ENCODE results near the gene WDHD1.
A peak's percentile ranks its signal among the peaks of the same experiment; 100 is the strongest.

The WDHD1 gene

GRCh38 chr14:55051423-55052268 is 24.7 kb upstream of the WDHD1 start, which contains the start of gene MAPK1IP1L:
TSS of gene MAPK1IP1L (plus strand) at chr14:55051647. CDS start at chr14:55061684, 10,037 bp downstream.
- TF ChIP-seq SIN3A (IDR thresholded peaks at IDR 0.05; ENCODE audit: borderline replicate concordance, insufficient read depth, low read length) (peak; percentile 10; the same call in 1 of the 2 replicates), FOXP2 (optimal IDR thresholded peaks at IDR 0.05; ENCODE audit: borderline replicate concordance, extremely low read depth, extremely low read length, insufficient read depth) (peak; percentile 70), REST (IDR thresholded peaks at IDR 0.05; ENCODE audit: insufficient read depth in 1 of 2, low read depth in 2 of 2, low read length in 2 of 2) (no peak), POLR2AphosphoS5 (IDR thresholded peaks at IDR 0.05; ENCODE audit: low read depth, low read length) (peak; percentile 92), TAF1 (IDR thresholded peaks at IDR 0.05; ENCODE audit: borderline replicate concordance, insufficient read depth, low read length) (peak; percentile 70; the same call in 1 of the 2 replicates)

GRCh38 chr14:55051165-55051422 is 24.2 kb upstream of the WDHD1 start:
- TF ChIP-seq POLR2AphosphoS5 (IDR thresholded peaks at IDR 0.05; ENCODE audit: low read depth, low read length) (no peak), REST (IDR thresholded peaks at IDR 0.05; ENCODE audit: insufficient read depth in 1 of 2, low read depth in 2 of 2, low read length in 2 of 2) (no peak), SIN3A (IDR thresholded peaks at IDR 0.05; ENCODE audit: borderline replicate concordance, insufficient read depth, low read length) (no peak), TAF1 (IDR thresholded peaks at IDR 0.05; ENCODE audit: borderline replicate concordance, insufficient read depth, low read length) (no peak), FOXP2 (optimal IDR thresholded peaks at IDR 0.05; ENCODE audit: borderline replicate concordance, extremely low read depth, extremely low read length, insufficient read depth) (no peak)

- TF ChIP-seq TAF1 (IDR thresholded peaks at IDR 0.05; ENCODE audit: borderline replicate concordance, insufficient read depth, low read length) (no peak), FOXP2 (optimal IDR thresholded peaks at IDR 0.05; ENCODE audit: borderline replicate concordance, extremely low read depth, extremely low read length, insufficient read depth) (no peak), REST (IDR thresholded peaks at IDR 0.05; ENCODE audit: insufficient read depth in 1 of 2, low read depth in 2 of 2, low read length in 2 of 2) (no peak), SIN3A (IDR thresholded peaks at IDR 0.05; ENCODE audit: borderline replicate concordance, insufficient read depth, low read length) (no peak), POLR2AphosphoS5 (IDR thresholded peaks at IDR 0.05; ENCODE audit: low read depth, low read length) (no peak)
These were observed 22.1 kb upstream of the WDHD1 start for GRCh38 chr14:55048900-55049436.

GRCh38 chr14:55047301-55048053 is 20.6 kb upstream of the WDHD1 start:
- TF ChIP-seq FOXP2 (optimal IDR thresholded peaks at IDR 0.05; ENCODE audit: borderline replicate concordance, extremely low read depth, extremely low read length, insufficient read depth), result no peak
- no peak for TF ChIP-seq SIN3A (IDR thresholded peaks at IDR 0.05; ENCODE audit: borderline replicate concordance, insufficient read depth, low read length)
- no peak for TF ChIP-seq POLR2AphosphoS5 (IDR thresholded peaks at IDR 0.05; ENCODE audit: low read depth, low read length)
- no peak for TF ChIP-seq TAF1 (IDR thresholded peaks at IDR 0.05; ENCODE audit: borderline replicate concordance, insufficient read depth, low read length)
- TF ChIP-seq REST (IDR thresholded peaks at IDR 0.05; ENCODE audit: insufficient read depth in 1 of 2, low read depth in 2 of 2, low read length in 2 of 2), result no peak
